H1 (cell line): ENCODE results near the gene CEP85L.

Experiments used
- CTCF ChIP-seq, 3 experiments: IDR thresholded peaks; 1 replicate in 2 of 3; 2 replicates in 1 of 3; pipeline versions ENCODE4 v1.5.1 to v1.6.1; 2011; ENCODE audit warnings: low read length in 3 of 3, mild to moderate bottlenecking in 3 of 3, inconsistent platforms in 2 of 3, low read depth in 1 of 3, moderate library complexity in 1 of 3; ENCODE audit not compliant: insufficient read depth in 1 of 3; ENCODE audit errors: control extremely low read depth in 1 of 3
- EP300 ChIP-seq, 2 experiments: IDR thresholded peaks; 1 replicate in 1 of 2; 2 replicates in 1 of 2; pipeline ENCODE4 v1.6.1; 2011 to 2012; ENCODE audit warnings: low read depth in 2 of 2, low read length in 2 of 2, mild to moderate bottlenecking in 2 of 2, borderline replicate concordance in 1 of 2, inconsistent platforms in 1 of 2, moderate library complexity in 1 of 2
- GABPA ChIP-seq: IDR thresholded peaks from 2 replicates; pipeline ENCODE4 v1.6.1; 2011; ENCODE audit warnings: mild to moderate bottlenecking, low read length, moderate library complexity, borderline replicate concordance; ENCODE audit not compliant: insufficient read depth
- HDAC6 ChIP-seq: IDR thresholded peaks from one replicate; pipeline ENCODE4 v1.7.1; 2012; ENCODE audit warnings: low read depth, mild to moderate bottlenecking, inconsistent platforms, low read length, moderate library complexity
- SRF ChIP-seq: IDR thresholded peaks from 2 replicates; pipeline ENCODE4 v1.6.1; 2011; ENCODE audit warnings: mild to moderate bottlenecking, low read depth, low read length, moderate library complexity

GRCh38 chr6:118525913-118526780 is 125.2 kb downstream of the CEP85L start:
- TF ChIP-seq GABPA (no peak), SRF (no peak), CTCF (IDR thresholded peaks at IDR 0.05; ENCODE audit: control extremely low read depth in 1 of 3, insufficient read depth in 1 of 3, low read depth in 1 of 3, low read length in 3 of 3) (no peak), EP300 (IDR thresholded peaks at IDR 0.05; ENCODE audit: borderline replicate concordance in 1 of 2, low read depth in 2 of 2, low read length in 2 of 2) (no peak), HDAC6 (no peak)
